Stimulated activated CD4-positive, alpha-beta T cell treated with anti-CD3 and anti-CD28 coated beads, Interleukin-12 subunit alpha, Interleukin-12 subunit beta, amount 100 ng/mL, for 48 hours (primary cell): Measurements from ENCODE around the gene ATAD3A.
"Not testable (repeated sequence)": the region's sequence is repeated elsewhere in the genome, so short reads cannot be mapped to it uniquely, and the experiment has no call there.

Experiments
- DNase-seq, 3 donors: peaks; one replicate each; pipeline ENCODE4 v3.0.0-alpha.2; 2020; ENCODE audit warnings: low read depth in 2 of 3, low spot score in 1 of 3

The ATAD3A gene

GRCh38 chr1:1522536-1522935 lies 10.6 kb downstream of the ATAD3A start:
- not testable (repeated sequence) for DNase-seq

GRCh38 chr1:1523226-1523625 lies 11.3 kb downstream of the ATAD3A start:
- not testable (repeated sequence) for DNase-seq

- DNase-seq = not testable (repeated sequence)
Measured at GRCh38 chr1:1523651-1524050, 11.7 kb downstream of the ATAD3A start.

GRCh38 chr1:1524750-1525383 lies 12.9 kb downstream of the ATAD3A start:
- not testable (repeated sequence) for DNase-seq

- not testable (repeated sequence) for DNase-seq
Measured at GRCh38 chr1:1526476-1526875, 14.5 kb downstream of the ATAD3A start.

GRCh38 chr1:1527092-1527816 lies 15.3 kb downstream of the ATAD3A start:
- no peak for DNase-seq

GRCh38 chr1:1528301-1529267 lies 16.6 kb downstream of the ATAD3A start:
- no peak for DNase-seq

- no peak for DNase-seq
Measured at GRCh38 chr1:1529321-1529720, 17.4 kb downstream of the ATAD3A start.

- no peak for DNase-seq
Measured at GRCh38 chr1:1529936-1530335, 18.0 kb downstream of the ATAD3A start.

- no peak for DNase-seq
Measured at GRCh38 chr1:1531947-1532346, 20.0 kb downstream of the ATAD3A start.

- DNase-seq = not testable (repeated sequence)
Measured at GRCh38 chr1:1533176-1533893, 21.4 kb downstream of the ATAD3A start.

GRCh38 chr1:1533894-1534291 lies 21.9 kb downstream of the ATAD3A start:
- not testable (repeated sequence) for DNase-seq

GRCh38 chr1:1534401-1535154 lies 22.6 kb downstream of the ATAD3A start:
- no peak for DNase-seq

GRCh38 chr1:1535201-1536018 lies 23.4 kb downstream of the ATAD3A start:
- DNase-seq = no peak

- DNase-seq = no peak
Measured at GRCh38 chr1:1536019-1536937, 24.3 kb downstream of the ATAD3A start.

- DNase-seq = no peak
Measured at GRCh38 chr1:1536938-1537546, 25.1 kb downstream of the ATAD3A start.

- DNase-seq = no peak
Measured at GRCh38 chr1:1537626-1538250, 25.8 kb downstream of the ATAD3A start.
